GM23338 (cell line): ENCODE results near the gene VILL. TPM values are rescaled to one million over a fixed set of nuclear protein-coding genes. Genes with fewer than 3 reads are reported as not detected.
"Not testable (repeated sequence)": the region's sequence is repeated elsewhere in the genome, so short reads cannot be mapped to it uniquely, and the experiment has no call there.

ENCODE experiments used
- ATAC-seq: fragments of 200-7000 bp; cut with Tn5 transposase; 3 replicates; pipeline ENCODE4 v1.9.1; 2020
- DNase-seq: peaks from one replicate; pipeline ENCODE4 v3.0.0-alpha.2; 2015; ENCODE audit warnings: low spot score
- H2AFZ ChIP-seq: fragments of 200-600 bp; sonication (generic); 2 replicates; pipeline ENCODE4 v1.8.0; 2016; ENCODE audit warnings: antibody characterized with exemption, mild to moderate bottlenecking, moderate library complexity
- H3F3A ChIP-seq: fragments of 200-600 bp; sonication (generic); replicated peaks from 2 replicates; pipeline ENCODE4 v1.8.0; 2017; ENCODE audit warnings: antibody characterized with exemption, mixed run types, low read depth
- H3K27ac ChIP-seq: fragments of 200-600 bp; sonication (generic); 2 replicates; pipeline ENCODE4 v1.6.1; 2016; ENCODE audit warnings: low read depth
- H3K27me3 ChIP-seq: fragments of 200-600 bp; sonication (generic); 2 replicates; pipeline ENCODE4 v1.8.0; 2016; ENCODE audit warnings: mild to moderate bottlenecking, mixed run types, moderate library complexity; ENCODE audit not compliant: insufficient read depth
- H3K36me3 ChIP-seq: fragments of 200-600 bp; sonication (generic); 2 replicates; pipeline ENCODE4 v1.8.0; 2016; ENCODE audit warnings: mild to moderate bottlenecking; ENCODE audit not compliant: insufficient read depth
- H3K4me1 ChIP-seq: fragments of 200-600 bp; sonication (generic); 2 replicates; pipeline ENCODE4 v1.8.0; 2016; ENCODE audit warnings: mild to moderate bottlenecking, moderate library complexity; ENCODE audit not compliant: insufficient read depth
- H3K4me2 ChIP-seq: fragments of 200-600 bp; sonication (generic); 2 replicates; pipeline ENCODE4 v1.7.1; 2017; ENCODE audit warnings: mixed run types
- H3K4me3 ChIP-seq: fragments of 200-600 bp; sonication (generic); 2 replicates; pipeline ENCODE4 v1.6.1; 2016; ENCODE audit warnings: mixed run types
- H3K79me2 ChIP-seq: fragments of 200-600 bp; sonication (generic); replicated peaks from 2 replicates; pipeline ENCODE4 v1.8.0; 2017; ENCODE audit warnings: mild to moderate bottlenecking; ENCODE audit not compliant: insufficient read depth
- H3K9me2 ChIP-seq: fragments of 200-600 bp; sonication (generic); 2 replicates; pipeline ENCODE4 v1.8.0; 2017; ENCODE audit not compliant: insufficient read depth
- H4K20me1 ChIP-seq: fragments of 200-600 bp; sonication (generic); replicated peaks from 2 replicates; pipeline ENCODE4 v1.8.0; 2017; ENCODE audit warnings: mild to moderate bottlenecking; ENCODE audit not compliant: insufficient read depth
- H3K27ac Mint-ChIP-seq: 2 replicates; pipeline ENCODE4 v1.8.0; 2020; ENCODE audit warnings: inconsistent platforms, mild to moderate bottlenecking, moderate library complexity, mixed read lengths
- H3K27me3 Mint-ChIP-seq: 3 replicates; pipeline ENCODE4 v1.8.0; 2022; ENCODE audit warnings: low read depth, mild to moderate bottlenecking, moderate library complexity, mixed read lengths, inconsistent platforms; ENCODE audit not compliant: insufficient read depth, poor library complexity
- H3K36me3 Mint-ChIP-seq: 3 replicates; pipeline ENCODE4 v1.8.0; 2021; ENCODE audit warnings: low read depth, mild to moderate bottlenecking, inconsistent platforms, moderate library complexity, mixed read lengths
- H3K4me1 Mint-ChIP-seq: 3 replicates; pipeline ENCODE4 v1.8.0; 2020; ENCODE audit warnings: mild to moderate bottlenecking, inconsistent platforms, mixed read lengths
- H3K4me3 Mint-ChIP-seq: 3 replicates; pipeline ENCODE4 v1.8.0; 2021; ENCODE audit warnings: moderate library complexity, mild to moderate bottlenecking, inconsistent platforms, mixed read lengths
- H3K9me3 Mint-ChIP-seq: 3 replicates; pipeline ENCODE4 v1.8.0; 2020; ENCODE audit warnings: moderate library complexity, mild to moderate bottlenecking, inconsistent platforms, mixed read lengths
- CREB1 ChIP-seq: fragments of 250-450 bp; sonication (Bioruptor Pico); IDR thresholded peaks from 2 replicates; pipeline ENCODE4 v1.5.0; 2020; ENCODE audit warnings: low read depth, mild to moderate bottlenecking, moderate library complexity
- ZNF462 ChIP-seq: fragments of 250-450 bp; sonication (Bioruptor Pico); IDR thresholded peaks from 2 replicates; pipeline ENCODE4 v1.5.0; 2020; ENCODE audit warnings: mild to moderate bottlenecking, moderate library complexity
- polyA plus RNA-seq: library from polyadenylated mRNA; unstranded; fragments of >200 nt; fragmentation: Nextera tagmentation; extraction: Ambion mirVana; gene quantifications from 2 replicates; pipeline ENCODE4 v1.2.1, GENCODE V29; 2016
- total RNA-seq: library from RNA; depleted of rRNA; stranded (reverse); fragments of >200 nt; shearing (Covaris generic); gene quantifications from 2 replicates; pipeline ENCODE4 v1.2.3, GENCODE V29; 2014

The VILL gene
- total and polyA plus RNA-seq, 2 experiments from 2014 or later, result 2.7 to 9.8 TPM

GRCh38 chr3:38051131-38051530 lies 60.5 kb downstream of the VILL start (continued):
- no peak for TF ChIP-seq ZNF462 (CRISPR knock-in tag)
- TF ChIP-seq CREB1 (CRISPR knock-in tag), result no peak

- not testable (repeated sequence) for H3K79me2 ChIP-seq, H3K4me1 Mint-ChIP-seq, H3K36me3 ChIP-seq, ATAC-seq, H2AFZ ChIP-seq, H3K27ac Mint-ChIP-seq, H3F3A ChIP-seq, H3K27me3 ChIP-seq, H3K4me2 ChIP-seq, H3K4me1 ChIP-seq, H3K4me3 Mint-ChIP-seq, H3K27me3 Mint-ChIP-seq, H3K9me2 ChIP-seq, H3K4me3 ChIP-seq, H4K20me1 ChIP-seq, H3K27ac ChIP-seq, DNase-seq
- H3K9me3 Mint-ChIP-seq, result peaks cover 25% of the 10 kb centered on the region
- peaks cover 11% of the 10 kb centered on the region; the same call in 2 of the 3 replicates for H3K36me3 Mint-ChIP-seq
These were observed 62.7 kb downstream of the VILL start for GRCh38 chr3:38053286-38053685.

DNA sequence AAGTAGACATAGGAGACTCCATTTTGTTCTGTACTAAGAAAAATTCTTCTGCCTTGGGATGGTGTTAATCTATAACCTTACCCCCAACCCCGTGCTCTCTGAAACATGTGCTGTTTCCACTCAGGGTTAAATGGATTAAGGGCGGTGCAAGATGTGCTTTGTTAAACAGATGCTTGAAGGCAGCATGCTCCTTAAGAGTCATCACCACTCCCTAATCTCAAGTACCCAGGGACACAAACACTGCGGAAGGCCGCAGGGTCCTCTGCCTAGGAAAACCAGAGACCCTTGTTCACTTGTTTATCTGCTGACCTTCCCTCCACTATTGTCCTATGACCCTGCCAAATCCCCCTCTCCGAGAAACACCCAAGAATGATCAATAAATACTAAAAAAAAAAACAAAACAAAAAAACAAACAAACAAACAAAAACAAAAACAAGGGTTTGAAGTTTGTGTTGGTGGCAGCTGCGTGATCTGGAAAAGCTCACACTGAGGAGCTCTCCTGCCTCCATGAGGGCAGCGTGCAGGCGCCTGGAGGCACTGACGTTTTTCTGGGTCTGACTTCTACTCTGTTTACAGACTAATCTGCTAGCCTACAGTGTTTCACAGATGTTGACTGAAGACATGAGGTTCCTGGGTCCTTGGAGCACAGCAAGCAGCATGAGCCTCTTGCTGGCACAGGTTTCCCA lies 63.4 kb downstream of the VILL start:
- not testable (repeated sequence) for H3K36me3 ChIP-seq, H4K20me1 ChIP-seq, H3K4me1 ChIP-seq, H3K4me1 Mint-ChIP-seq, H3K27ac ChIP-seq, H3K79me2 ChIP-seq, H3K27me3 ChIP-seq, ATAC-seq, H3K9me2 ChIP-seq, H3K4me3 ChIP-seq, H3K4me2 ChIP-seq, H3F3A ChIP-seq, H3K27ac Mint-ChIP-seq, H2AFZ ChIP-seq, H3K27me3 Mint-ChIP-seq, H3K4me3 Mint-ChIP-seq, DNase-seq
- Mint-ChIP-seq H3K9me3 (peaks cover 25% of the 10 kb centered on the region), H3K36me3 (peaks cover 11% of the 10 kb centered on the region; the same call in 2 of the 3 replicates)
